GM18517 (cell line): ENCODE data around the gene SPATA3.

Source experiments
- ATAC-seq: cut with Tn5 transposase; IDR thresholded peaks from one replicate; pipeline ENCODE4 v1.9.1; 2021; ENCODE audit warnings: mild to moderate bottlenecking, moderate library complexity; ENCODE audit not compliant: unreplicated experiment

The SPATA3 gene

GRCh38 chr2:230995821-230996220 is at the start of gene SPATA3:
Gene SPATA3, plus strand, starts transcription at chr2:230996121. Its CDS starts 113 bp downstream, at chr2:230996234.
- ATAC-seq = no peak

GRCh38 chr2:230946429-230947234 is 49.3 kb upstream of the SPATA3 start:
- no peak for ATAC-seq

- no peak for ATAC-seq
Measured at GRCh38 chr2:230947235-230947576, 48.7 kb upstream of the SPATA3 start.

- ATAC-seq = no peak
Measured at GRCh38 chr2:230947908-230948365, 48.0 kb upstream of the SPATA3 start.

GRCh38 chr2:230949966-230950873 is 45.7 kb upstream of the SPATA3 start:
- ATAC-seq = peak; percentile 69

GRCh38 chr2:230950874-230951339 is 45.0 kb upstream of the SPATA3 start:
- no peak for ATAC-seq

- no peak for ATAC-seq
Measured at GRCh38 chr2:230951396-230951795, 44.5 kb upstream of the SPATA3 start.

GRCh38 chr2:230952226-230952956 is 43.5 kb upstream of the SPATA3 start:
- no peak for ATAC-seq

- no peak for ATAC-seq
Measured at GRCh38 chr2:230953845-230954244, 42.1 kb upstream of the SPATA3 start.

- ATAC-seq = no peak
Measured at GRCh38 chr2:230954746-230955145, 41.2 kb upstream of the SPATA3 start.

- no peak for ATAC-seq
Measured at GRCh38 chr2:230955163-230955737, 40.7 kb upstream of the SPATA3 start.

- ATAC-seq = peak; percentile 78
Measured at GRCh38 chr2:230956827-230957755, 38.8 kb upstream of the SPATA3 start.

GRCh38 chr2:230957756-230958391 is 38.0 kb upstream of the SPATA3 start:
- no peak for ATAC-seq

GRCh38 chr2:230958820-230959756 is 36.8 kb upstream of the SPATA3 start:
- no peak for ATAC-seq

GRCh38 chr2:230960026-230960425 is 35.9 kb upstream of the SPATA3 start:
- ATAC-seq = no peak

GRCh38 chr2:230961091-230961491 is 34.8 kb upstream of the SPATA3 start:
- ATAC-seq = no peak

- ATAC-seq = no peak
Measured at GRCh38 chr2:230964136-230964730, 31.7 kb upstream of the SPATA3 start.

GRCh38 chr2:230967113-230967512 is 28.8 kb upstream of the SPATA3 start:
- ATAC-seq = no peak
